ENCODE measurements around the gene TSC1.
A peak's percentile ranks its signal among the peaks of the same experiment; 100 is the strongest.

TSC1 gene

GRCh38 chr9:132882616-132883015, 61.8 kb downstream of the TSC1 start:
- peaks cover 16% of the 10 kb centered on the region for H3K4me1 Mint-ChIP-seq (ENCODE audit: low read depth)
- no peaks in the 10 kb centered on the region for H3K27me3 Mint-ChIP-seq (ENCODE audit: low read depth)
- H3K4me3 Mint-ChIP-seq, result no peak overlapping the region
- H3K27ac Mint-ChIP-seq, result no peak overlapping the region
- H3K9me3 Mint-ChIP-seq, result no peaks in the 10 kb centered on the region
- no peaks in the 10 kb centered on the region for H3K36me3 Mint-ChIP-seq (ENCODE audit: low read depth)
- no peak for DNase-seq (ENCODE audit: low spot score)

GRCh38 chr9:132881826-132882225, 62.6 kb downstream of the TSC1 start:
- Mint-ChIP-seq H3K27ac (no peak overlapping the region), H3K4me3 (no peak overlapping the region), H3K27me3 (ENCODE audit: low read depth) (no peaks in the 10 kb centered on the region), H3K9me3 (no peaks in the 10 kb centered on the region), H3K4me1 (ENCODE audit: low read depth) (peaks cover 16% of the 10 kb centered on the region), H3K36me3 (ENCODE audit: low read depth) (no peaks in the 10 kb centered on the region)
- no peak for DNase-seq (ENCODE audit: low spot score)

- Mint-ChIP-seq H3K27me3 (ENCODE audit: low read depth) (no peaks in the 10 kb centered on the region), H3K27ac (peak overlapping the region; percentile 81), H3K4me3 (peak overlapping the region; percentile 60), H3K9me3 (no peaks in the 10 kb centered on the region), H3K36me3 (ENCODE audit: low read depth) (no peaks in the 10 kb centered on the region), H3K4me1 (ENCODE audit: low read depth) (peaks cover 16% of the 10 kb centered on the region)
- no peak for DNase-seq (ENCODE audit: low spot score)
Measured at GRCh38 chr9:132880324-132880661, 64.1 kb downstream of the TSC1 start.

- H3K4me3 Mint-ChIP-seq, result peak overlapping the region; percentile 83
- no peaks in the 10 kb centered on the region for H3K36me3 Mint-ChIP-seq (ENCODE audit: low read depth)
- no peaks in the 10 kb centered on the region for H3K9me3 Mint-ChIP-seq
- peak overlapping the region; percentile 81 for H3K27ac Mint-ChIP-seq
- no peaks in the 10 kb centered on the region for H3K27me3 Mint-ChIP-seq (ENCODE audit: low read depth)
- DNase-seq (ENCODE audit: low spot score), result no peak
- H3K4me1 Mint-ChIP-seq (ENCODE audit: low read depth), result peaks cover 16% of the 10 kb centered on the region
Measured at GRCh38 chr9:132879457-132880323, 64.7 kb downstream of the TSC1 start.

GRCh38 chr9:132878695-132879456, 65.5 kb downstream of the TSC1 start, which contains the start of gene SPACA9:
TSS of gene SPACA9 (plus strand) at chr9:132878898. CDS start at chr9:132883948, 5,050 bp downstream.
- peak; percentile 16 for DNase-seq (ENCODE audit: low spot score)
- Mint-ChIP-seq H3K27me3 (ENCODE audit: low read depth) (no peaks in the 10 kb centered on the region), H3K4me1 (ENCODE audit: low read depth) (peaks cover 16% of the 10 kb centered on the region), H3K36me3 (ENCODE audit: low read depth) (no peaks in the 10 kb centered on the region), H3K4me3 (peak within 1 kb of the TSS; percentile 83), H3K27ac (peak within 1 kb of the TSS; percentile 81), H3K9me3 (no peaks in the 10 kb centered on the region)

- DNase-seq (ENCODE audit: low spot score), result peak; percentile 81
- peak within 1 kb of the TSS; percentile 81 for H3K27ac Mint-ChIP-seq
Measured at GRCh38 chr9:132877824-132878694, 66.4 kb downstream of the TSC1 start, which contains the start of gene AK8. TSS of gene AK8 (minus strand) at chr9:132878284. CDS start at chr9:132878255, 29 bp downstream.

GRCh38 chr9:132877458-132877823, 67.0 kb downstream of the TSC1 start:
- DNase-seq (ENCODE audit: low spot score), result no peak
- Mint-ChIP-seq H3K27ac (no peak overlapping the region), H3K9me3 (no peaks in the 10 kb centered on the region), H3K4me3 (peak overlapping the region; percentile 77), H3K27me3 (ENCODE audit: low read depth) (no peaks in the 10 kb centered on the region), H3K36me3 (ENCODE audit: low read depth) (no peaks in the 10 kb centered on the region), H3K4me1 (ENCODE audit: low read depth) (peaks cover 19% of the 10 kb centered on the region)

More at GRCh38 chr9:132877824-132878694, 66.4 kb downstream of the TSC1 start, which contains the start of gene AK8:
- no peaks in the 10 kb centered on the region for H3K9me3 Mint-ChIP-seq
- H3K4me3 Mint-ChIP-seq, result peak within 1 kb of the TSS; percentile 83
- peaks cover 21% of the 10 kb centered on the region for H3K4me1 Mint-ChIP-seq (ENCODE audit: low read depth)
- no peaks in the 10 kb centered on the region for H3K36me3 Mint-ChIP-seq (ENCODE audit: low read depth)
- H3K27me3 Mint-ChIP-seq (ENCODE audit: low read depth), result no peaks in the 10 kb centered on the region

GRCh38 chr9:132876849-132877248, 67.6 kb downstream of the TSC1 start:
- DNase-seq (ENCODE audit: low spot score), result no peak
- Mint-ChIP-seq H3K4me3 (peak overlapping the region; percentile 77), H3K27ac (no peak overlapping the region), H3K36me3 (ENCODE audit: low read depth) (no peaks in the 10 kb centered on the region), H3K9me3 (no peaks in the 10 kb centered on the region), H3K4me1 (ENCODE audit: low read depth) (peaks cover 19% of the 10 kb centered on the region), H3K27me3 (ENCODE audit: low read depth) (no peaks in the 10 kb centered on the region)

- H3K4me3 Mint-ChIP-seq, result no peak overlapping the region
- peaks cover 17% of the 10 kb centered on the region for H3K4me1 Mint-ChIP-seq (ENCODE audit: low read depth)
- H3K9me3 Mint-ChIP-seq, result no peaks in the 10 kb centered on the region
- DNase-seq (ENCODE audit: low spot score), result no peak
- H3K36me3 Mint-ChIP-seq (ENCODE audit: low read depth), result no peaks in the 10 kb centered on the region
- H3K27me3 Mint-ChIP-seq (ENCODE audit: low read depth), result no peaks in the 10 kb centered on the region
- no peak overlapping the region for H3K27ac Mint-ChIP-seq
Measured at GRCh38 chr9:132875159-132875558, 69.3 kb downstream of the TSC1 start.

- Mint-ChIP-seq H3K9me3 (no peaks in the 10 kb centered on the region), H3K4me1 (ENCODE audit: low read depth) (peaks cover 5% of the 10 kb centered on the region), H3K4me3 (peak overlapping the region; percentile 0), H3K27ac (peak overlapping the region; percentile 12), H3K27me3 (ENCODE audit: low read depth) (no peaks in the 10 kb centered on the region), H3K36me3 (ENCODE audit: low read depth) (no peaks in the 10 kb centered on the region)
- no peak for DNase-seq (ENCODE audit: low spot score)
Measured at GRCh38 chr9:132873403-132873802, 71.0 kb downstream of the TSC1 start.

- DNase-seq (ENCODE audit: low spot score), result no peak
- H3K4me1 Mint-ChIP-seq (ENCODE audit: low read depth), result peaks cover 5% of the 10 kb centered on the region
- H3K36me3 Mint-ChIP-seq (ENCODE audit: low read depth), result no peaks in the 10 kb centered on the region
- no peak overlapping the region for H3K4me3 Mint-ChIP-seq
- H3K27me3 Mint-ChIP-seq (ENCODE audit: low read depth), result no peaks in the 10 kb centered on the region
- no peak overlapping the region for H3K27ac Mint-ChIP-seq
- no peaks in the 10 kb centered on the region for H3K9me3 Mint-ChIP-seq
Measured at GRCh38 chr9:132869266-132869665, 75.2 kb downstream of the TSC1 start.

GRCh38 chr9:132866898-132867297, 77.5 kb downstream of the TSC1 start:
- Mint-ChIP-seq H3K4me3 (no peak overlapping the region), H3K4me1 (ENCODE audit: low read depth) (no peaks in the 10 kb centered on the region), H3K27me3 (ENCODE audit: low read depth) (peaks cover 3% of the 10 kb centered on the region), H3K36me3 (ENCODE audit: low read depth) (no peaks in the 10 kb centered on the region), H3K9me3 (no peaks in the 10 kb centered on the region), H3K27ac (no peak overlapping the region)
- DNase-seq (ENCODE audit: low spot score), result no peak

- Mint-ChIP-seq H3K9me3 (no peaks in the 10 kb centered on the region), H3K36me3 (ENCODE audit: low read depth) (no peaks in the 10 kb centered on the region), H3K4me3 (no peak overlapping the region), H3K4me1 (ENCODE audit: low read depth) (no peaks in the 10 kb centered on the region), H3K27ac (no peak overlapping the region), H3K27me3 (ENCODE audit: low read depth) (peaks cover 3% of the 10 kb centered on the region)
- no peak for DNase-seq (ENCODE audit: low spot score)
Measured at GRCh38 chr9:132864691-132865090, 79.7 kb downstream of the TSC1 start.
